Loucy (cell line): ENCODE data around the gene TSPAN9.

Experiments used
- CTCF ChIP-seq: fragments of 200-600 bp; sonication (generic); conservative IDR thresholded peaks from 2 replicates; pipeline ENCODE4 v1.5.1; 2014; ENCODE audit warnings: mild to moderate bottlenecking, antibody characterized with exemption, low read length
- EZH2phosphoT487 ChIP-seq: fragments of 200-600 bp; IDR thresholded peaks from 2 replicates; pipeline ENCODE4 v1.6.1; 2018; ENCODE audit warnings: antibody characterized with exemption, mild to moderate bottlenecking, moderate library complexity, borderline replicate concordance

- TF ChIP-seq CTCF (no peak), EZH2phosphoT487 (no peak)
These were observed 140.5 kb downstream of the TSPAN9 start for GRCh38 chr12:3217683-3218079.
